CD14-positive monocyte (primary cell): ENCODE results near the gene TSPAN15. TPM values are rescaled to one million over a fixed set of nuclear protein-coding genes. Genes with fewer than 3 reads are reported as not detected.

Experiments used
- DNase-seq, 3 donors: peaks; one replicate each; pipeline ENCODE4 v3.0.0-alpha.2; 2011 to 2022
- H2AFZ ChIP-seq: 2 replicates; pipeline ENCODE4 v1.6.0; 2012; ENCODE audit warnings: mild to moderate bottlenecking, low read depth, low read length, inconsistent platforms; ENCODE audit not compliant: insufficient read depth, poor library complexity, severe bottlenecking
- H3K27ac ChIP-seq, 2 donors: 1 replicate in 1 of 2; 2 replicates in 1 of 2; pipeline ENCODE4 v1.5.1; 2012 to 2013; ENCODE audit warnings: low read length in 2 of 2, control low read depth in 1 of 2, inconsistent platforms in 1 of 2, low read depth in 1 of 2, mild to moderate bottlenecking in 1 of 2
- H3K27me3 ChIP-seq, 2 donors: one replicate each; pipeline versions ENCODE4 v1.6.0 to v1.6.1; 2011 to 2013; ENCODE audit warnings: low read length in 2 of 2; ENCODE audit not compliant: control insufficient read depth in 2 of 2, insufficient read depth in 2 of 2
- H3K36me3 ChIP-seq, 2 donors: replicated peaks in 1 of 2; 1 replicate in 1 of 2; 2 replicates in 1 of 2; pipeline versions ENCODE4 v1.5.1 to v1.6.1; 2012 to 2013; ENCODE audit warnings: low read length in 2 of 2, control low read depth in 1 of 2, inconsistent platforms in 1 of 2, mild to moderate bottlenecking in 1 of 2; ENCODE audit not compliant: insufficient read depth in 2 of 2, control insufficient read depth in 1 of 2
- H3K4me1 ChIP-seq, 2 donors: 1 replicate in 1 of 2; 2 replicates in 1 of 2; pipeline versions ENCODE4 v1.5.1 to v1.6.1; 2012 to 2013; ENCODE audit warnings: low read length in 2 of 2, control low read depth in 1 of 2, inconsistent platforms in 1 of 2, mild to moderate bottlenecking in 1 of 2, moderate library complexity in 1 of 2; ENCODE audit not compliant: insufficient read depth in 2 of 2, control insufficient read depth in 1 of 2
- H3K4me2 ChIP-seq: replicated peaks from 2 replicates; pipeline ENCODE3; 2012; ENCODE audit warnings: low read length, moderate library complexity, mild to moderate bottlenecking; ENCODE audit not compliant: poor library complexity, severe bottlenecking; ENCODE audit errors: extremely low read depth
- H3K4me3 ChIP-seq, 3 experiments: fragments of 200-600 bp in 1 of 3; sonication (generic) in 1 of 3; replicated peaks in 1 of 3; 1 replicate in 2 of 3; 2 replicates in 1 of 3; pipeline ENCODE4 v1.5.1; 2011 to 2013; ENCODE audit warnings: low read length in 3 of 3, mild to moderate bottlenecking in 3 of 3, control low read depth in 2 of 3, low read depth in 2 of 3, inconsistent platforms in 1 of 3, moderate library complexity in 1 of 3
- H3K79me2 ChIP-seq: 2 replicates; pipeline ENCODE4 v1.6.0; 2012; ENCODE audit warnings: mild to moderate bottlenecking, control low read depth, inconsistent platforms, low read length, moderate library complexity; ENCODE audit not compliant: insufficient read depth
- H3K9ac ChIP-seq: 2 replicates; pipeline ENCODE4 v1.6.0; 2017; ENCODE audit warnings: low read length, mild to moderate bottlenecking; ENCODE audit not compliant: insufficient read depth, poor library complexity, severe bottlenecking
- H3K9me3 ChIP-seq, 2 donors: replicated peaks in 1 of 2; 1 replicate in 1 of 2; 2 replicates in 1 of 2; pipeline versions ENCODE4 v1.5.1 to v1.6.1; 2012 to 2013; ENCODE audit warnings: low read length in 2 of 2, control low read depth in 1 of 2; ENCODE audit not compliant: control insufficient read depth in 1 of 2, insufficient read depth in 1 of 2
- H4K20me1 ChIP-seq: 2 replicates; pipeline ENCODE4 v1.6.0; 2012; ENCODE audit warnings: mild to moderate bottlenecking, low read length, control low read depth, moderate library complexity; ENCODE audit not compliant: insufficient read depth
- H3K27ac Mint-ChIP-seq, 7 donors: one replicate each; pipeline ENCODE4 v1.8.0; 2020; ENCODE audit warnings: mild to moderate bottlenecking in 7 of 7, mixed read lengths in 7 of 7, moderate library complexity in 6 of 7, inconsistent platforms in 2 of 7
- H3K27me3 Mint-ChIP-seq, 3 donors: one replicate each; pipeline ENCODE4 v1.8.0; 2021 to 2022; ENCODE audit warnings: low read depth in 3 of 3, mild to moderate bottlenecking in 3 of 3, mixed read lengths in 3 of 3, moderate library complexity in 3 of 3, inconsistent platforms in 1 of 3
- H3K36me3 Mint-ChIP-seq, 2 donors: one replicate each; pipeline ENCODE4 v1.8.0; 2020; ENCODE audit warnings: mixed read lengths in 2 of 2, inconsistent platforms in 1 of 2, mild to moderate bottlenecking in 1 of 2
- H3K4me1 Mint-ChIP-seq: one replicate; pipeline ENCODE4 v1.8.0; 2020; ENCODE audit warnings: mild to moderate bottlenecking, mixed read lengths
- H3K4me3 Mint-ChIP-seq, 2 donors: one replicate each; pipeline ENCODE4 v1.8.0; 2020; ENCODE audit warnings: mild to moderate bottlenecking in 2 of 2, mixed read lengths in 2 of 2, moderate library complexity in 1 of 2
- H3K9me3 Mint-ChIP-seq, 7 donors: one replicate each; pipeline ENCODE4 v1.8.0; 2020 to 2022; ENCODE audit warnings: mixed read lengths in 7 of 7, mild to moderate bottlenecking in 6 of 7, moderate library complexity in 6 of 7, inconsistent platforms in 2 of 7
- whole genome bisulfite sequencing: methylation state at CpG from one replicate; pipeline ENCODE4 v1.1.5; 2013; ENCODE audit warnings: missing lambda C conversion rate; ENCODE audit not compliant: insufficient coverage; 5-methylcytosine and 5-hydroxymethylcytosine counted together
- intact Hi-C, 2 donors: fragments of 100-400 bp; cut with micrococcal nuclease; formaldehyde crosslinking; loops; one replicate each; pipeline versions ENCODE4 v1.15.0 to v1.15.1; 2023
- polyA plus RNA-seq, 3 donors: library from polyadenylated mRNA; depleted of rRNA in 1 of 3; unstranded in 2 of 3; stranded (reverse) in 1 of 3; fragments of 300-500 nt in 2 of 3; fragments of >200 nt in 1 of 3; fragmentation: Illumina TruSeq in 2 of 3; gene quantifications; 1 replicate in 2 of 3; 2 replicates in 1 of 3; pipeline ENCODE4 v1.2.3, GENCODE V29; 2012 to 2021
- TF ChIP-seq, protein P1 (sequence below): fragments of 200-600 bp; IDR thresholded peaks from one replicate; pipeline ENCODE4 v1.8.0; 2022; ENCODE audit warnings: antibody characterized with exemption, mild to moderate bottlenecking

The TSPAN15 gene
- polyA plus RNA-seq, 3 donors: 0.22 to 0.39 TPM; not detected in 1

DNA sequence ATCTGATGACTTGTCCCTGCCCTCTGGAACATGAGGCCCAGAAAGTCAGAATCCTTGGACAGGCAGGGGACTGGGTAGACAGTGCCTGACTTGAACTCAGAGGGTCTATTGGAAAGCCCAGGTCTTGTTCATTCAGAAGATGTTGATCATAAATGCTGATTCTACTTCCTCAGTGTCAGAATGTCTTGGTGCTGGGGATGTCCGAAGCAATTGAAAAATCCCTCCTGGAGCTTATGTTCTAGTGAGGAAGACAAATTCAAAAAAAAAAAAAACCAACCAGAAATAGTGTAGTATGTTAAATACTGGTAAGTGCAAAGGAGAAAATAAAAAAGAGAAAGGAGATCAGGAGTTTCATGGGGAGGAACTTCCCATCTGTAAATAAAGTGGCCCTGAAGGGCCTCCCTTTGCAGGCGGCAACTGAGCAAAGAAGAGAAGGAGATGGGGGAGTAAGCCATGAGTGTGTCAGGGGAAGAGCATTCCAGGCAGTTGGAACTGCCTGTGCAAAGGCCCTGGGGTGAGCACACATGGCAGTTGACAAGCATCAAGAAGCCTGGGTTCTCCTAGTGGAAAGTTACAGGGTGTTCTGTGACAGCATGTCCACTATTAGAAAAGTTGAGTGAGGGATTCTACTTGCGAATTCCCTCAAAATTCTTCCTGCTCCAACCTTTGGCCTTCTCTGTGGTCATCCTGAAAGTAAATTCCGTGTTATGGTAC, 30.7 kb downstream of the TSPAN15 start:
- Histone ChIP-seq H3K79me2 (no peaks in the 10 kb centered on the region), H3K4me1 (peaks cover 17 to 19% of the 10 kb centered on the region in 2 donors), H4K20me1 (no peaks in the 10 kb centered on the region), H3K27me3 (no peaks in the 10 kb centered on the region), H3K27ac (no peak overlapping the region), H2AFZ (no peak overlapping the region), H3K9me3 (peaks cover 0 to 7% of the 10 kb centered on the region in 2 donors), H3K36me3 (no peaks in the 10 kb centered on the region), H3K9ac (no peak overlapping the region), H3K4me2 (no peak overlapping the region), H3K4me3 (no peak overlapping the region)
- H3K4me1 Mint-ChIP-seq: peaks cover 24% of the 10 kb centered on the region
- intact Hi-C loops: no loop called here
- H3K36me3 Mint-ChIP-seq: no peaks in the 10 kb centered on the region
- 100% methylated on average over 1 of the region's 4 CpGs for WGBS
- TF ChIP-seq, protein P1, sequence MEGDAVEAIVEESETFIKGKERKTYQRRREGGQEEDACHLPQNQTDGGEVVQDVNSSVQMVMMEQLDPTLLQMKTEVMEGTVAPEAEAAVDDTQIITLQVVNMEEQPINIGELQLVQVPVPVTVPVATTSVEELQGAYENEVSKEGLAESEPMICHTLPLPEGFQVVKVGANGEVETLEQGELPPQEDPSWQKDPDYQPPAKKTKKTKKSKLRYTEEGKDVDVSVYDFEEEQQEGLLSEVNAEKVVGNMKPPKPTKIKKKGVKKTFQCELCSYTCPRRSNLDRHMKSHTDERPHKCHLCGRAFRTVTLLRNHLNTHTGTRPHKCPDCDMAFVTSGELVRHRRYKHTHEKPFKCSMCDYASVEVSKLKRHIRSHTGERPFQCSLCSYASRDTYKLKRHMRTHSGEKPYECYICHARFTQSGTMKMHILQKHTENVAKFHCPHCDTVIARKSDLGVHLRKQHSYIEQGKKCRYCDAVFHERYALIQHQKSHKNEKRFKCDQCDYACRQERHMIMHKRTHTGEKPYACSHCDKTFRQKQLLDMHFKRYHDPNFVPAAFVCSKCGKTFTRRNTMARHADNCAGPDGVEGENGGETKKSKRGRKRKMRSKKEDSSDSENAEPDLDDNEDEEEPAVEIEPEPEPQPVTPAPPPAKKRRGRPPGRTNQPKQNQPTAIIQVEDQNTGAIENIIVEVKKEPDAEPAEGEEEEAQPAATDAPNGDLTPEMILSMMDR: no peak
- H3K4me3 Mint-ChIP-seq: no peak overlapping the region
- peaks cover 0 to 5% (median 1%) of the 10 kb centered on the region in 7 donors for H3K9me3 Mint-ChIP-seq
- peaks cover 4 to 10% (median 4%) of the 10 kb centered on the region in 3 donors for H3K27me3 Mint-ChIP-seq
- DNase-seq: no peak
- peak overlapping the region in 1 of 7 donors; percentile 15 for H3K27ac Mint-ChIP-seq

DNA sequence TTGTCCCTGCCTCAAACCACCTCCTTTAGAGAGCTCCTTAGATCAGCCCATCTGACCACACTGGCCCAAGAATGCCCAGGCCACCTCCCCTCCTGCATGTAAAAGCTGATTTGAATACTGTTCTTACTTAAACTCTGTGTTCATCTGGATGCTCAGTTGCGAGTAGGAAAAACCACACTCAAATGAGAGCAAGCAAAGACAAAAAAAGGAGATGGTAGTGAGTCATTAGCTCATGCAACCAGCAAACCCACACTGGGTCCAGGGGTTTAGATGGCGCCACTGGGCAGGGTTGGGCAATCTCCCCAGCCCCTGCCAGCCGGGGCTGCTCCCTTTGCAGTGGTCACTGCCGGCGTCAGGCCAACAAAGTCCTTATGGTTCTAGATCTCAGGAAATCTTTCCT, 32.7 kb downstream of the TSPAN15 start:
- Histone ChIP-seq H4K20me1 (no peaks in the 10 kb centered on the region), H3K27ac (no peak overlapping the region), H3K4me1 (peaks cover 17 to 19% of the 10 kb centered on the region in 2 donors), H3K27me3 (no peaks in the 10 kb centered on the region), H3K79me2 (no peaks in the 10 kb centered on the region), H2AFZ (no peak overlapping the region), H3K9me3 (peaks cover 17 to 27% of the 10 kb centered on the region in 2 donors), H3K4me3 (no peak overlapping the region), H3K9ac (no peak overlapping the region), H3K36me3 (no peaks in the 10 kb centered on the region), H3K4me2 (no peak overlapping the region)
- Mint-ChIP-seq H3K4me1 (peaks cover 24% of the 10 kb centered on the region), H3K9me3 (peaks cover 14 to 24% (median 20%) of the 10 kb centered on the region in 7 donors), H3K27ac (no peak overlapping the region), H3K36me3 (no peaks in the 10 kb centered on the region), H3K4me3 (no peak overlapping the region), H3K27me3 (peaks cover 4 to 14% (median 4%) of the 10 kb centered on the region in 3 donors)
- no peak for DNase-seq
- intact Hi-C loops: no loop called here
- 39% methylated on average over 2 of the region's 5 CpGs for WGBS
- TF ChIP-seq, protein P1: no peak
